Neuron (in vitro differentiated cells): ENCODE data around the gene LMBRD1.

ENCODE experiments used
- H2AFZ ChIP-seq: one replicate; pipeline ENCODE4 v1.6.1; 2013; ENCODE audit warnings: low read depth, mild to moderate bottlenecking, inconsistent platforms, low read length, moderate library complexity
- H3K27me3 ChIP-seq: one replicate; pipeline ENCODE4 v1.6.1; 2013; ENCODE audit warnings: low read length; ENCODE audit not compliant: insufficient read depth
- H3K36me3 ChIP-seq: one replicate; pipeline ENCODE4 v1.6.1; 2013; ENCODE audit warnings: low read length; ENCODE audit not compliant: insufficient read depth
- H3K4me1 ChIP-seq: one replicate; pipeline ENCODE4 v1.6.1; 2013; ENCODE audit warnings: low read length; ENCODE audit not compliant: insufficient read depth
- H3K4me3 ChIP-seq: 2 replicates; pipeline ENCODE4 v1.5.1; 2013; ENCODE audit warnings: mild to moderate bottlenecking, low read length, moderate library complexity
- H3K9me3 ChIP-seq: one replicate; pipeline ENCODE4 v1.6.1; 2013; ENCODE audit warnings: low read length

Gene LMBRD1

GRCh38 chr6:69761853-69762252 lies 35.0 kb downstream of the LMBRD1 start:
- no peaks in the 10 kb centered on the region for H3K36me3 ChIP-seq
- H3K27me3 ChIP-seq = no peaks in the 10 kb centered on the region
- no peak overlapping the region for H3K4me3 ChIP-seq
- H3K4me1 ChIP-seq = no peaks in the 10 kb centered on the region
- no peak overlapping the region for H2AFZ ChIP-seq
- H3K9me3 ChIP-seq = no peaks in the 10 kb centered on the region

- no peak overlapping the region for H2AFZ ChIP-seq
- no peak overlapping the region for H3K4me3 ChIP-seq
- no peaks in the 10 kb centered on the region for H3K4me1 ChIP-seq
- H3K9me3 ChIP-seq = no peaks in the 10 kb centered on the region
- no peaks in the 10 kb centered on the region for H3K27me3 ChIP-seq
- no peaks in the 10 kb centered on the region for H3K36me3 ChIP-seq
Measured at GRCh38 chr6:69758214-69758613, 38.6 kb downstream of the LMBRD1 start.

- Histone ChIP-seq H2AFZ (no peak overlapping the region), H3K4me3 (no peak overlapping the region), H3K27me3 (no peaks in the 10 kb centered on the region), H3K36me3 (no peaks in the 10 kb centered on the region), H3K9me3 (no peaks in the 10 kb centered on the region), H3K4me1 (no peaks in the 10 kb centered on the region)
Measured at GRCh38 chr6:69756907-69757306, 39.9 kb downstream of the LMBRD1 start.

- H2AFZ ChIP-seq = no peak overlapping the region
- H3K4me3 ChIP-seq = no peak overlapping the region
- H3K36me3 ChIP-seq = no peaks in the 10 kb centered on the region
- H3K9me3 ChIP-seq = no peaks in the 10 kb centered on the region
- no peaks in the 10 kb centered on the region for H3K4me1 ChIP-seq
- H3K27me3 ChIP-seq = no peaks in the 10 kb centered on the region
Measured at GRCh38 chr6:69756366-69756765, 40.4 kb downstream of the LMBRD1 start.

GRCh38 chr6:69735027-69735426 lies 61.8 kb downstream of the LMBRD1 start:
- H3K9me3 ChIP-seq = no peaks in the 10 kb centered on the region
- no peak overlapping the region for H3K4me3 ChIP-seq
- H3K27me3 ChIP-seq = no peaks in the 10 kb centered on the region
- H3K4me1 ChIP-seq = no peaks in the 10 kb centered on the region
- H3K36me3 ChIP-seq = no peaks in the 10 kb centered on the region
- no peak overlapping the region for H2AFZ ChIP-seq

GRCh38 chr6:69732640-69733039 lies 64.2 kb downstream of the LMBRD1 start:
- Histone ChIP-seq H3K27me3 (no peaks in the 10 kb centered on the region), H3K4me3 (no peak overlapping the region), H2AFZ (no peak overlapping the region), H3K9me3 (no peaks in the 10 kb centered on the region), H3K4me1 (no peaks in the 10 kb centered on the region), H3K36me3 (no peaks in the 10 kb centered on the region)

- H3K27me3 ChIP-seq = no peaks in the 10 kb centered on the region
- H2AFZ ChIP-seq = no peak overlapping the region
- H3K4me3 ChIP-seq = no peak overlapping the region
- H3K4me1 ChIP-seq = no peaks in the 10 kb centered on the region
- no peaks in the 10 kb centered on the region for H3K36me3 ChIP-seq
- no peaks in the 10 kb centered on the region for H3K9me3 ChIP-seq
Measured at GRCh38 chr6:69732045-69732444, 64.8 kb downstream of the LMBRD1 start.

GRCh38 chr6:69729870-69730449 lies 66.8 kb downstream of the LMBRD1 start:
- Histone ChIP-seq H2AFZ (no peak overlapping the region), H3K27me3 (no peaks in the 10 kb centered on the region), H3K4me1 (no peaks in the 10 kb centered on the region)

GRCh38 chr6:69722683-69723082 lies 74.1 kb downstream of the LMBRD1 start:
- Histone ChIP-seq H3K4me3 (no peak overlapping the region), H3K4me1 (no peaks in the 10 kb centered on the region), H3K36me3 (peaks cover 11% of the 10 kb centered on the region), H3K9me3 (peaks cover 8% of the 10 kb centered on the region), H2AFZ (no peak overlapping the region), H3K27me3 (no peaks in the 10 kb centered on the region)

More at GRCh38 chr6:69729870-69730449, 66.8 kb downstream of the LMBRD1 start:
- H3K9me3 ChIP-seq = peaks cover 5% of the 10 kb centered on the region
- no peak overlapping the region for H3K4me3 ChIP-seq
- no peaks in the 10 kb centered on the region for H3K36me3 ChIP-seq

- Histone ChIP-seq H3K9me3 (peaks cover 3% of the 10 kb centered on the region), H3K36me3 (peaks cover 20% of the 10 kb centered on the region), H3K4me1 (no peaks in the 10 kb centered on the region), H3K27me3 (no peaks in the 10 kb centered on the region), H2AFZ (no peak overlapping the region), H3K4me3 (no peak overlapping the region)
Measured at GRCh38 chr6:69719602-69720193, 77.1 kb downstream of the LMBRD1 start.

GRCh38 chr6:69706724-69707123 lies 90.1 kb downstream of the LMBRD1 start:
- no peaks in the 10 kb centered on the region for H3K4me1 ChIP-seq
- no peak overlapping the region for H2AFZ ChIP-seq
- no peaks in the 10 kb centered on the region for H3K36me3 ChIP-seq
- no peaks in the 10 kb centered on the region for H3K27me3 ChIP-seq
- no peaks in the 10 kb centered on the region for H3K9me3 ChIP-seq
- H3K4me3 ChIP-seq = no peak overlapping the region

GRCh38 chr6:69705954-69706353 lies 90.9 kb downstream of the LMBRD1 start:
- Histone ChIP-seq H3K4me3 (no peak overlapping the region), H3K36me3 (no peaks in the 10 kb centered on the region), H3K9me3 (no peaks in the 10 kb centered on the region), H3K27me3 (no peaks in the 10 kb centered on the region), H3K4me1 (no peaks in the 10 kb centered on the region), H2AFZ (no peak overlapping the region)

GRCh38 chr6:69704916-69705315 lies 91.9 kb downstream of the LMBRD1 start:
- no peak overlapping the region for H3K4me3 ChIP-seq
- H3K27me3 ChIP-seq = no peaks in the 10 kb centered on the region
- H2AFZ ChIP-seq = no peak overlapping the region
- H3K9me3 ChIP-seq = no peaks in the 10 kb centered on the region
- H3K36me3 ChIP-seq = no peaks in the 10 kb centered on the region
- no peaks in the 10 kb centered on the region for H3K4me1 ChIP-seq

GRCh38 chr6:69699655-69700054 lies 97.2 kb downstream of the LMBRD1 start:
- Histone ChIP-seq H3K4me3 (no peak overlapping the region), H3K4me1 (no peaks in the 10 kb centered on the region), H2AFZ (no peak overlapping the region), H3K27me3 (no peaks in the 10 kb centered on the region), H3K9me3 (no peaks in the 10 kb centered on the region), H3K36me3 (peaks cover 9% of the 10 kb centered on the region)
